Esophagus muscularis mucosa (tissue), 4 donors: ENCODE measurements around the gene LINGO4.

ENCODE experiments used
- CTCF ChIP-seq, 3 experiments: fragments of 200-600 bp in 2 of 3; fragments of 450-650 bp in 1 of 3; sonication (generic) in 2 of 3; IDR thresholded peaks; one replicate each; pipeline ENCODE4 v1.5.1; 2017 to 2019; ENCODE audit warnings: antibody characterized with exemption in 3 of 3, mild to moderate bottlenecking in 2 of 3, moderate library complexity in 1 of 3
- EP300 ChIP-seq: sonication (generic); formaldehyde crosslinking; IDR thresholded peaks from one replicate; pipeline ENCODE4 v1.6.1; 2017; ENCODE audit warnings: antibody characterized with exemption
- POLR2A ChIP-seq: fragments of 450-650 bp; IDR thresholded peaks from one replicate; pipeline ENCODE4 v1.6.1; 2017; ENCODE audit warnings: antibody characterized with exemption, moderate library complexity, mild to moderate bottlenecking, low read depth

- TF ChIP-seq EP300 (no peak), CTCF (IDR thresholded peaks at IDR 0.05) (no peak), POLR2A (no peak)
Observed at GRCh38 chr1:151807131-151807530, 1.9 kb upstream of the LINGO4 start.
